Adrenal gland (tissue), 5 donors: Measurements from ENCODE around the gene SRPK1.

Experiments used
- CTCF ChIP-seq, 6 experiments: fragments of 450-650 bp in 4 of 6; fragments of 200-600 bp in 2 of 6; sonication (generic) in 1 of 6; IDR thresholded peaks; 1 replicate in 5 of 6; 2 replicates in 1 of 6; pipeline versions ENCODE4 v1.5.1 to v1.8.0; 2016 to 2021; ENCODE audit warnings: antibody characterized with exemption in 6 of 6, mild to moderate bottlenecking in 2 of 6, moderate library complexity in 1 of 6
- POLR2A ChIP-seq, 2 donors: fragments of 450-650 bp; IDR thresholded peaks; one replicate each; pipeline ENCODE4 v1.6.1; 2017; ENCODE audit warnings: antibody characterized with exemption in 2 of 2, mild to moderate bottlenecking in 2 of 2, moderate library complexity in 1 of 2
- donor health status: DM: no; HTN: no; CAD: no.

- TF ChIP-seq CTCF (IDR thresholded peaks at IDR 0.05) (no peak), POLR2A (IDR thresholded peaks at IDR 0.05) (no peak)
These were observed 130.2 kb downstream of the SRPK1 start for GRCh38 chr6:35790683-35791082.
